Cardiac fibroblast (primary cell): ENCODE results near the gene WNT10A.
"Not testable (repeated sequence)": the region's sequence is repeated elsewhere in the genome, so short reads cannot be mapped to it uniquely, and the experiment has no call there.

Experiments
- DNase-seq, 2 donors: peaks; one replicate each; pipeline versions ENCODE4 v3.0.0 to v3.0.0-alpha.2; 2010; ENCODE audit warnings: low read depth in 2 of 2
- H3K4me3 ChIP-seq, 2 donors: replicated peaks in 1 of 2; 1 replicate in 1 of 2; 2 replicates in 1 of 2; pipeline ENCODE4 v1.5.1; 2011; ENCODE audit warnings: low read depth in 2 of 2, low read length in 2 of 2, mild to moderate bottlenecking in 2 of 2, moderate library complexity in 1 of 2
- CTCF ChIP-seq: IDR thresholded peaks from one replicate; pipeline ENCODE4 v1.5.1; 2011; ENCODE audit warnings: low read depth, mild to moderate bottlenecking, low read length, inconsistent platforms

WNT10A gene

GRCh38 chr2:218837495-218837894 is 43.2 kb upstream of the WNT10A start:
- no peak for DNase-seq
- TF ChIP-seq CTCF, result no peak

DNA sequence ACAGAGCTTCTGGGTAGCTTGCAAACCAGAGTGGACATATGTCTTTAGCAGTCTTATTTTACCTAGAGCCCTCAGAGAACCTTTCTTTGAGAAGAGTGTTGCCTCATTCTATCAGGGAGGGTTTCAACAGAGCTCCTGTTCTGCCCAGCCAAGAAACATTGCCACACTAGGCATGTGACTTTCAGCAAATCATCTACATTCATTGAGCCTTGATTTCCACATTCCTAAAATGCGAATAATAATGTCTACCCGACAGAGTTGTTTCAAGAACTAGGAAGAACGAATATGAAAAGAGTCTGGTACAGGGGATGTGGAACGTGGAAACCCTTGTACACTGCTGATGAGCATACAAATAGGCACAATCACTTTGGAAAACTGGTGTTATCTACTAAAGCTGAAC is 41.2 kb upstream of the WNT10A start:
- peak; percentile 76 to 84 for DNase-seq
- TF ChIP-seq CTCF, result no peak
- H3K4me3 ChIP-seq, result no peak overlapping the region

More at GRCh38 chr2:218837495-218837894, 43.2 kb upstream of the WNT10A start:
- H3K4me3 ChIP-seq, result no peak overlapping the region

DNA sequence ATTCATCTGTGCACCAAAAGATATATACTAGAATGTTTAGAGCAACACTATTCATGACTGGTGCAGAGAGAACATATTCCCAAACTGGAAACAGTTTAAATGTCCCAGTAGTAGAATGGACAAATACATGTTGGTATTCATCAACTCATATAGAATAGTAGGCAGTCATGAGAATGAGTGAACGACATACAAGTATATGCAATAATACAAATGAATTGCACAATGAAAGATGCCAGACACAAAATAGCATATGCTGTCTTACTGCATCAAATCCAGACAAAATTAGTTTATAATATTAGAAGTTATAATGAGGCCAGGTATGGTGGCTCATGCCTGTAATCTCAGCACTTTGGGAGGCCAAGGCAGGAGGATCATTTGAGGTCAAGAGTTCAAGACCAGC is 40.8 kb upstream of the WNT10A start:
- no peak overlapping the region for H3K4me3 ChIP-seq
- DNase-seq, result peak; percentile 12 to 16
- no peak for TF ChIP-seq CTCF

DNA sequence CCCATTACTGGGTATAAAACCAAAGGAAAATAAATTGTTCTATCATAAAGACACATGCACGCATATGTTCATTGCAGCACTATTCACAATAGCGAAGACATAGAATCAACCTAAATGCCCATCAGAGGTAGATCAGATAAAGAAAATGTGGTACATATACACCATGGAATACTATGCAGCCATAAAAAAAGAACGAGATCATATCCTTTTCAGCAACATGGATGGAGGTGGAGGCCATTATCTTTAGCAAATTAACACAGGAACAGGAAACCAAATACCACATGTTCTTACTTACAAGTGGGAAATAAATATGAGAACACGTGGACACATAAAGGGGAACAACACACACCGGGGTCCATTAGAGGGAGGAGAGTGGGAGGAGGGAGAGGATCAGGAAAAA is 36.3 kb upstream of the WNT10A start:
- H3K4me3 ChIP-seq, DNase-seq: not testable (repeated sequence)

GRCh38 chr2:218846963-218847362 is 33.7 kb upstream of the WNT10A start:
- DNase-seq, H3K4me3 ChIP-seq: not testable (repeated sequence)

GRCh38 chr2:218849721-218850120 is 30.9 kb upstream of the WNT10A start:
- peak in 1 of 2 donors; percentile 25 for DNase-seq
- TF ChIP-seq CTCF, result no peak
- no peak overlapping the region for H3K4me3 ChIP-seq

DNA sequence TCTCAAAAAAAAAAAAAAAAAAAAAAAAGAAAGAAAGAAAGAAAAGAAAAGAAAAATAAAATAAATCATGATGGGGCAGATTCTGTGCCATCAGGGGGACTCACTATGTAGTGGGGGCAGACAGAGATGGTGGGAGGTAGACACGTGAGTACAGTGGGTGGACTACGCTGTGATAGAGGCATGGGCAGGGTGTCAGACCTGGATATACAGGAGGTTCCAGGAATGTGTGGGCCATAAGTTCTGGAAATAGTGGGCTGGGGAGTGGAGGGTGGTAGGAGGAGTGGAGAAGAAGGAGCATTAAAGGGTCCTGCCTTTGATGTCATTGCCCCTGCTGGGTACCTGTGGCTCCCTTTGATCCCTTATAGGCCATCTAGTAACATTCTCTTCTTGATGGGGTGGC is 29.9 kb upstream of the WNT10A start:
- H3K4me3 ChIP-seq, result no peak overlapping the region
- DNase-seq, result no peak
- TF ChIP-seq CTCF, result no peak

DNA sequence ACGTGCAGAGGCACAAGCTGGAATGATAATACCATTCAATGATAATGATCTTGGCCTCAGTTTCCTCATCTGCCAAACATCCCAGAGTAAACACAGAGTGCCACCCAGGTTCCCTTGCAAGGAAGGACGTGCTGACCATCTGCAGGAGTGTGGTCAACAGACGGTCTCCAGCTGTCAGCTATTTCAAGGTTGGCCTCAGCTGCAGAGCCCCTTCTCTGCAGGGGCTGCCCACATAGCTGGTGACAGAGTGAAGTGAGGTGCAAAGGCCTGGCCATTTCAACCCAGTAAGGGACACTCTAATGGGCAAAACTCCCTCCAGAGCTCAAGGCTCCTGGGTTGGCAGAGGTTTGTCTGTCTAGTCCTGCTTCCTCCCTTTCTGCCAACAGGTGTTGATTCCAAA is 29.4 kb upstream of the WNT10A start:
- TF ChIP-seq CTCF, result no peak
- DNase-seq, result no peak
- no peak overlapping the region for H3K4me3 ChIP-seq
